SU-DHL-6 (cell line): ENCODE data around the gene UQCRQ.

Experiments used
- H2AFZ ChIP-seq: fragments of 200-600 bp; sonication (generic); 2 replicates; pipeline ENCODE4 v1.6.1; 2014; ENCODE audit warnings: low read depth, mild to moderate bottlenecking, moderate library complexity, mixed read lengths, antibody characterized with exemption, low read length; ENCODE audit not compliant: severe bottlenecking
- H3F3A ChIP-seq: fragments of 200-600 bp; shearing (Covaris generic); 2 replicates; pipeline ENCODE4 v1.6.0; 2016; ENCODE audit warnings: antibody characterized with exemption, mild to moderate bottlenecking; ENCODE audit not compliant: insufficient read depth
- H3K27ac ChIP-seq: fragments of 200-600 bp; sonication (generic); 2 replicates; pipeline ENCODE4 v1.5.1; 2016; ENCODE audit warnings: low read depth, mild to moderate bottlenecking, low read length, moderate library complexity, mixed read lengths
- H3K27me3 ChIP-seq: fragments of 200-600 bp; sonication (generic), shearing (Covaris generic); 2 replicates; pipeline ENCODE4 v1.6.0; 2014; ENCODE audit warnings: mild to moderate bottlenecking, low read length
- H3K36me3 ChIP-seq: fragments of 200-600 bp; sonication (generic); 2 replicates; pipeline ENCODE4 v1.6.1; 2014; ENCODE audit warnings: mild to moderate bottlenecking, low read length, mixed read lengths
- H3K4me2 ChIP-seq: fragments of 300-600, 200-600 bp; shearing (Covaris generic), sonication (generic); 2 replicates; pipeline ENCODE4 v1.6.0; 2014; ENCODE audit warnings: low read length, low read depth, mild to moderate bottlenecking; ENCODE audit not compliant: poor library complexity, severe bottlenecking
- H3K4me3 ChIP-seq: fragments of 200-600 bp; sonication (generic); 2 replicates; pipeline ENCODE4 v1.5.1; 2014; ENCODE audit warnings: antibody characterized with exemption, low read length, mild to moderate bottlenecking, mixed read lengths; ENCODE audit not compliant: insufficient read depth, poor library complexity, severe bottlenecking
- H3K79me2 ChIP-seq: fragments of 200-600 bp; sonication (generic); 2 replicates; pipeline ENCODE4 v1.6.1; 2014; ENCODE audit warnings: mild to moderate bottlenecking, low read length, moderate library complexity; ENCODE audit not compliant: insufficient read depth
- H3K9ac ChIP-seq: fragments of 200-600 bp; sonication (generic); 2 replicates; pipeline ENCODE4 v1.7.0; 2014; ENCODE audit warnings: mild to moderate bottlenecking, low read length
- H3K9me2 ChIP-seq: fragments of 200-600 bp; sonication (generic); replicated peaks from 2 replicates; pipeline ENCODE4 v1.6.1; 2014; ENCODE audit warnings: low read length; ENCODE audit not compliant: insufficient read depth
- H3K9me3 ChIP-seq: fragments of 200-600 bp; sonication (generic); 2 replicates; pipeline ENCODE4 v1.6.1; 2014; ENCODE audit warnings: low read length, mixed read lengths; ENCODE audit not compliant: insufficient read depth
- H4K20me1 ChIP-seq: fragments of 200-600 bp; sonication (generic); 2 replicates; pipeline ENCODE4 v1.6.1; 2014; ENCODE audit warnings: low read depth, mild to moderate bottlenecking, antibody characterized with exemption, low read length, moderate library complexity, mixed read lengths
- CTCF ChIP-seq: fragments of 200-600 bp; sonication (generic); IDR thresholded peaks from one replicate; pipeline ENCODE4 v1.5.1; 2017; ENCODE audit warnings: antibody characterized with exemption, mild to moderate bottlenecking, low read length, moderate library complexity; ENCODE audit not compliant: insufficient read depth, poor library complexity, severe bottlenecking
- EZH2phosphoT487 ChIP-seq: fragments of 200-600 bp; sonication (generic), shearing (Covaris generic); conservative IDR thresholded peaks from 2 replicates; pipeline ENCODE4 v1.6.1; 2018; ENCODE audit warnings: mild to moderate bottlenecking, antibody characterized with exemption, low read length, moderate library complexity, mixed read lengths

Gene UQCRQ

GRCh38 chr5:132823481-132824050, 42.9 kb upstream of the UQCRQ start:
- no peaks in the 10 kb centered on the region for H3K36me3 ChIP-seq
- no peaks in the 10 kb centered on the region for H3K27me3 ChIP-seq
- no peaks in the 10 kb centered on the region for H3K9me3 ChIP-seq
- H3K9ac ChIP-seq = no peak overlapping the region
- H3K4me2 ChIP-seq = no peak overlapping the region
- no peaks in the 10 kb centered on the region for H3F3A ChIP-seq
- H3K4me3 ChIP-seq = no peak overlapping the region
- H3K27ac ChIP-seq = no peak overlapping the region
- no peaks in the 10 kb centered on the region for H3K79me2 ChIP-seq
- no peaks in the 10 kb centered on the region for H3K9me2 ChIP-seq
- no peak overlapping the region for H2AFZ ChIP-seq
- H4K20me1 ChIP-seq = no peaks in the 10 kb centered on the region
- TF ChIP-seq EZH2phosphoT487 = no peak
- no peak for TF ChIP-seq CTCF

- Histone ChIP-seq H3F3A (no peaks in the 10 kb centered on the region), H3K4me2 (no peak overlapping the region), H3K27me3 (no peaks in the 10 kb centered on the region), H3K27ac (no peak overlapping the region), H4K20me1 (no peaks in the 10 kb centered on the region), H3K9me2 (no peaks in the 10 kb centered on the region), H3K9me3 (no peaks in the 10 kb centered on the region), H3K36me3 (no peaks in the 10 kb centered on the region), H3K79me2 (no peaks in the 10 kb centered on the region), H3K9ac (no peak overlapping the region), H2AFZ (no peak overlapping the region), H3K4me3 (no peak overlapping the region)
- no peak for TF ChIP-seq CTCF
- no peak for TF ChIP-seq EZH2phosphoT487
Observed at GRCh38 chr5:132824426-132824825, 42.0 kb upstream of the UQCRQ start.

GRCh38 chr5:132825033-132825833, 41.2 kb upstream of the UQCRQ start:
- no peaks in the 10 kb centered on the region for H3K9me2 ChIP-seq
- H2AFZ ChIP-seq = no peak overlapping the region
- H3K27me3 ChIP-seq = no peaks in the 10 kb centered on the region
- no peak for TF ChIP-seq EZH2phosphoT487
- no peak for TF ChIP-seq CTCF
- H3K27ac ChIP-seq = no peak overlapping the region
- no peaks in the 10 kb centered on the region for H3K36me3 ChIP-seq
- no peaks in the 10 kb centered on the region for H3K79me2 ChIP-seq
- H3K9ac ChIP-seq = no peak overlapping the region
- H4K20me1 ChIP-seq = no peaks in the 10 kb centered on the region
- no peak overlapping the region for H3K4me3 ChIP-seq
- H3K9me3 ChIP-seq = no peaks in the 10 kb centered on the region
- H3K4me2 ChIP-seq = no peak overlapping the region
- H3F3A ChIP-seq = no peaks in the 10 kb centered on the region
